ENCODE measurements around the gene LSM3. TPM values are rescaled to one million over a fixed set of nuclear protein-coding genes. Genes with fewer than 3 reads are reported as not detected.

LSM3 gene
- total RNA-seq, 2 experiments from 2014 or later: 12.4 to 21.9 TPM

- DNase-seq (ENCODE audit: low spot score): peak; percentile 45
- TF ChIP-seq CTCF (conservative IDR thresholded peaks at IDR 0.05; ENCODE audit: low read length) (no peak), EZH2phosphoT487 (IDR thresholded peaks at IDR 0.05; ENCODE audit: borderline replicate concordance, low read depth, low read length) (no peak)
- ChIA-PET CTCF (ENCODE audit: unreplicated experiment) (no interaction called here), POLR2A (interaction anchor here (0.6 to 0.7 kb wide), 3 partner anchors 28 to 1399 kb away, joined by 3 read pairs; no protein-coding TSS in a partner anchor)
- no peaks in the 10 kb centered on the region for H3K79me2 ChIP-seq (ENCODE audit: insufficient read depth, low read depth, low read length)
- H3K9me3 ChIP-seq (ENCODE audit: low read length): no peaks in the 10 kb centered on the region
- H3K9me2 ChIP-seq (ENCODE audit: insufficient read depth, low read length): no peaks in the 10 kb centered on the region
- 0 out of 2 replicates have a peak, but pooled peaks cover 3% of the 10 kb centered on the region for H4K20me1 ChIP-seq (ENCODE audit: insufficient read depth, low read length)
- intact Hi-C loops (cut with micrococcal nuclease; ENCODE audit: unreplicated experiment): no loop called here
- H3K4me3 ChIP-seq (ENCODE audit: low read depth, low read length, poor library complexity, severe bottlenecking): no peak overlapping the region
- no peak overlapping the region for H3K4me2 ChIP-seq (ENCODE audit: low read length)
- H3K27ac ChIP-seq (ENCODE audit: low read depth, low read length, poor library complexity, severe bottlenecking): no peak overlapping the region
- no peaks in the 10 kb centered on the region for H3K4me1 ChIP-seq (ENCODE audit: insufficient read depth, low read length, poor library complexity, severe bottlenecking)
- BruUV-seq (replicated peaks): no TSS peak
- no peak overlapping the region for H2AFZ ChIP-seq (ENCODE audit: low read length)
- peaks cover 33% of the 10 kb centered on the region for H3K36me3 ChIP-seq (ENCODE audit: insufficient read depth, low read length)
Measured at GRCh38 chr3:14144423-14145075, 34.1 kb upstream of the LSM3 start.

- BruUV-seq (replicated peaks): no TSS peak
- intact Hi-C loops (cut with micrococcal nuclease; ENCODE audit: unreplicated experiment): no loop called here
- ChIA-PET CTCF (ENCODE audit: unreplicated experiment) (no interaction called here), POLR2A (interaction anchor here (0.6 to 0.7 kb wide), 3 partner anchors 28 to 1398 kb away, joined by 3 read pairs; no protein-coding TSS in a partner anchor)
- Histone ChIP-seq H3K27ac (ENCODE audit: low read depth, low read length, poor library complexity, severe bottlenecking) (no peak overlapping the region), H4K20me1 (ENCODE audit: insufficient read depth, low read length) (0 out of 2 replicates have a peak, but pooled peaks cover 3% of the 10 kb centered on the region), H3K36me3 (ENCODE audit: insufficient read depth, low read length) (peaks cover 33% of the 10 kb centered on the region), H3K4me2 (ENCODE audit: low read length) (no peak overlapping the region), H2AFZ (ENCODE audit: low read length) (no peak overlapping the region), H3K4me3 (ENCODE audit: low read depth, low read length, poor library complexity, severe bottlenecking) (no peak overlapping the region), H3K4me1 (ENCODE audit: insufficient read depth, low read length, poor library complexity, severe bottlenecking) (no peaks in the 10 kb centered on the region), H3K9me2 (ENCODE audit: insufficient read depth, low read length) (no peaks in the 10 kb centered on the region), H3K9me3 (ENCODE audit: low read length) (no peaks in the 10 kb centered on the region), H3K79me2 (ENCODE audit: insufficient read depth, low read depth, low read length) (no peaks in the 10 kb centered on the region)
- no peak for TF ChIP-seq CTCF (conservative IDR thresholded peaks at IDR 0.05; ENCODE audit: low read length)
- no peak for TF ChIP-seq EZH2phosphoT487 (IDR thresholded peaks at IDR 0.05; ENCODE audit: borderline replicate concordance, low read depth, low read length)
- no peak for DNase-seq (ENCODE audit: low spot score)
Measured at GRCh38 chr3:14145236-14145635, 33.4 kb upstream of the LSM3 start.
